ENCODE measurements around the gene HDAC4. TPM values are rescaled to one million over a fixed set of nuclear protein-coding genes. Genes with fewer than 3 reads are reported as not detected.

Gene HDAC4
- total RNA-seq, 1 donor = 20.3 TPM

- no peak for TF ChIP-seq CTCF (IDR thresholded peaks at IDR 0.05; ENCODE audit: insufficient read depth, low read depth, low read length)
- H3K4me3 ChIP-seq (ENCODE audit: low read depth, low read length) = no peak overlapping the region
- no peak for DNase-seq (ENCODE audit: low read depth)
Observed at GRCh38 chr2:239202343-239202742, 198.5 kb downstream of the HDAC4 start.

GRCh38 chr2:239201884-239202283, 198.9 kb downstream of the HDAC4 start:
- TF ChIP-seq CTCF (IDR thresholded peaks at IDR 0.05; ENCODE audit: insufficient read depth, low read depth, low read length) = no peak
- no peak overlapping the region for H3K4me3 ChIP-seq (ENCODE audit: low read depth, low read length)
- DNase-seq (ENCODE audit: low read depth) = no peak

- no peak for DNase-seq (ENCODE audit: low read depth)
- no peak for TF ChIP-seq CTCF (IDR thresholded peaks at IDR 0.05; ENCODE audit: insufficient read depth, low read depth, low read length)
Observed at GRCh38 chr2:239201531-239201876, 199.3 kb downstream of the HDAC4 start.

GRCh38 chr2:239200646-239201530, 199.9 kb downstream of the HDAC4 start:
- no peak overlapping the region for H3K4me3 ChIP-seq (ENCODE audit: low read depth, low read length)
- TF ChIP-seq CTCF (IDR thresholded peaks at IDR 0.05; ENCODE audit: insufficient read depth, low read depth, low read length) = no peak
- no peak for DNase-seq (ENCODE audit: low read depth)

More at GRCh38 chr2:239201531-239201876, 199.3 kb downstream of the HDAC4 start:
- no peak overlapping the region for H3K4me3 ChIP-seq (ENCODE audit: low read depth, low read length)

- peak; percentile 46 for DNase-seq (ENCODE audit: low read depth)
- no peak for TF ChIP-seq CTCF (IDR thresholded peaks at IDR 0.05; ENCODE audit: insufficient read depth, low read depth, low read length)
- no peak overlapping the region for H3K4me3 ChIP-seq (ENCODE audit: low read depth, low read length)
Observed at GRCh38 chr2:239199041-239199768, 201.6 kb downstream of the HDAC4 start.

GRCh38 chr2:239198221-239198620, 202.6 kb downstream of the HDAC4 start:
- no peak for DNase-seq (ENCODE audit: low read depth)
- no peak for TF ChIP-seq CTCF (IDR thresholded peaks at IDR 0.05; ENCODE audit: insufficient read depth, low read depth, low read length)
- no peak overlapping the region for H3K4me3 ChIP-seq (ENCODE audit: low read depth, low read length)

Data from fibroblast of villous mesenchyme (primary cell).